Measurements from ENCODE around the gene ZFAND2A. TPM values are rescaled to one million over a fixed set of nuclear protein-coding genes. Genes with fewer than 3 reads are reported as not detected.

ZFAND2A gene
- polyA plus RNA-seq, 3 donors from 2014 or later, result 68.0 to 134 (median 114) TPM

- Mint-ChIP-seq H3K4me1 (no peaks in the 10 kb centered on the region), H3K27ac (no peak overlapping the region), H3K9me3 (no peaks in the 10 kb centered on the region), H3K27me3 (ENCODE audit: low read depth in 3 of 3) (peaks cover 0 to 2% (median 0%) of the 10 kb centered on the region in 3 donors), H3K4me3 (no peak overlapping the region), H3K36me3 (no peaks in the 10 kb centered on the region)
- no peak for DNase-seq
Measured at GRCh38 chr7:1109581-1110310, 50.2 kb downstream of the ZFAND2A start.

GRCh38 chr7:1108264-1108920, 51.6 kb downstream of the ZFAND2A start:
- Mint-ChIP-seq H3K27ac (no peak overlapping the region), H3K27me3 (ENCODE audit: low read depth in 3 of 3) (peaks cover 0 to 2% (median 0%) of the 10 kb centered on the region in 3 donors), H3K4me3 (no peak overlapping the region), H3K9me3 (no peaks in the 10 kb centered on the region), H3K4me1 (no peaks in the 10 kb centered on the region), H3K36me3 (no peaks in the 10 kb centered on the region)
- no peak for DNase-seq

- H3K4me3 Mint-ChIP-seq, result no peak overlapping the region
Measured at GRCh38 chr7:1106793-1107421, 53.1 kb downstream of the ZFAND2A start.

GRCh38 chr7:1106063-1106792, 53.8 kb downstream of the ZFAND2A start:
- H3K27ac Mint-ChIP-seq, result no peak overlapping the region
- no peaks in the 10 kb centered on the region for H3K9me3 Mint-ChIP-seq

More at GRCh38 chr7:1106793-1107421, 53.1 kb downstream of the ZFAND2A start:
- no peak overlapping the region for H3K27ac Mint-ChIP-seq
- DNase-seq, result no peak
- H3K9me3 Mint-ChIP-seq, result no peaks in the 10 kb centered on the region
- peaks cover 0 to 2% (median 0%) of the 10 kb centered on the region in 3 donors for H3K27me3 Mint-ChIP-seq (ENCODE audit: low read depth in 3 of 3)
- H3K36me3 Mint-ChIP-seq, result no peaks in the 10 kb centered on the region
- no peaks in the 10 kb centered on the region for H3K4me1 Mint-ChIP-seq

GRCh38 chr7:1105189-1105588, 54.8 kb downstream of the ZFAND2A start:
- no peak for DNase-seq
- H3K4me3 Mint-ChIP-seq, result no peak overlapping the region
- no peaks in the 10 kb centered on the region for H3K9me3 Mint-ChIP-seq
- peaks cover 0 to 2% (median 0%) of the 10 kb centered on the region in 3 donors for H3K27me3 Mint-ChIP-seq (ENCODE audit: low read depth in 3 of 3)
- no peaks in the 10 kb centered on the region for H3K36me3 Mint-ChIP-seq
- H3K27ac Mint-ChIP-seq, result peak overlapping the region in 1 of 6 donors; percentile 45
- H3K4me1 Mint-ChIP-seq, result no peaks in the 10 kb centered on the region

More at GRCh38 chr7:1106063-1106792, 53.8 kb downstream of the ZFAND2A start:
- Mint-ChIP-seq H3K4me1 (no peaks in the 10 kb centered on the region), H3K36me3 (no peaks in the 10 kb centered on the region), H3K4me3 (no peak overlapping the region), H3K27me3 (ENCODE audit: low read depth in 3 of 3) (peaks cover 0 to 2% (median 0%) of the 10 kb centered on the region in 3 donors)
- DNase-seq, result no peak

GRCh38 chr7:1104516-1105179, 55.3 kb downstream of the ZFAND2A start:
- Mint-ChIP-seq H3K27me3 (ENCODE audit: low read depth in 3 of 3) (peaks cover 0 to 2% (median 0%) of the 10 kb centered on the region in 3 donors), H3K4me3 (no peak overlapping the region), H3K27ac (no peak overlapping the region)

GRCh38 chr7:1103789-1104515, 56.0 kb downstream of the ZFAND2A start:
- H3K4me1 Mint-ChIP-seq, result no peaks in the 10 kb centered on the region
- no peaks in the 10 kb centered on the region for H3K36me3 Mint-ChIP-seq
- no peak for DNase-seq
- peak overlapping the region in 1 of 5 donors; percentile 82 for H3K4me3 Mint-ChIP-seq
- H3K9me3 Mint-ChIP-seq, result no peaks in the 10 kb centered on the region
- peaks cover 0 to 2% (median 0%) of the 10 kb centered on the region in 3 donors for H3K27me3 Mint-ChIP-seq (ENCODE audit: low read depth in 3 of 3)
- no peak overlapping the region for H3K27ac Mint-ChIP-seq

More at GRCh38 chr7:1104516-1105179, 55.3 kb downstream of the ZFAND2A start:
- Mint-ChIP-seq H3K36me3 (no peaks in the 10 kb centered on the region), H3K4me1 (no peaks in the 10 kb centered on the region), H3K9me3 (no peaks in the 10 kb centered on the region)
- no peak for DNase-seq

GRCh38 chr7:1103009-1103788, 56.8 kb downstream of the ZFAND2A start:
- Mint-ChIP-seq H3K9me3 (no peaks in the 10 kb centered on the region), H3K4me1 (no peaks in the 10 kb centered on the region)

More at GRCh38 chr7:1103009-1103788, 56.8 kb downstream of the ZFAND2A start:
- peaks cover 0 to 2% (median 0%) of the 10 kb centered on the region in 3 donors for H3K27me3 Mint-ChIP-seq (ENCODE audit: low read depth in 3 of 3)
- DNase-seq, result no peak
- peak overlapping the region in 1 of 6 donors; percentile 60 for H3K27ac Mint-ChIP-seq
- peak overlapping the region in 1 of 5 donors; percentile 82 for H3K4me3 Mint-ChIP-seq
- peaks cover 0 to 1% (median 1%) of the 10 kb centered on the region in 3 donors for H3K36me3 Mint-ChIP-seq

Other genes with a start within 250 kb of the ZFAND2A start
- gene ADAP1, start 205.5 kb downstream of the ZFAND2A start, polyA plus RNA-seq, result 10 to 100 TPM; 49.7 to 72.1 (median 55.1) TPM
- 10 to 100 TPM; 12.7 to 24.0 (median 18.1) TPM for gene COX19, start 184.6 kb downstream of the ZFAND2A start, polyA plus RNA-seq
- gene CYP2W1, start 177.0 kb downstream of the ZFAND2A start, polyA plus RNA-seq, result not detected
- 1 to 10 TPM in 2 of 3 donors, not detected in 1; 1.1 to 1.9 TPM for gene GPR146, start 115.7 kb downstream of the ZFAND2A start, polyA plus RNA-seq
- gene GPER1, start 72.1 kb downstream of the ZFAND2A start, polyA plus RNA-seq, result under 1 TPM in 2 of 3 donors, not detected in 1; 0.14 to 0.31 TPM
- not detected for gene UNCX, start 72.7 kb upstream of the ZFAND2A start, polyA plus RNA-seq